HG03280 (cell line): ENCODE data around the gene PHKA2.

Experiments
- ATAC-seq: cut with Tn5 transposase; IDR thresholded peaks from one replicate; pipeline ENCODE4 v1.9.1; 2021; ENCODE audit warnings: mild to moderate bottlenecking, moderate library complexity; ENCODE audit not compliant: unreplicated experiment

Gene PHKA2

DNA sequence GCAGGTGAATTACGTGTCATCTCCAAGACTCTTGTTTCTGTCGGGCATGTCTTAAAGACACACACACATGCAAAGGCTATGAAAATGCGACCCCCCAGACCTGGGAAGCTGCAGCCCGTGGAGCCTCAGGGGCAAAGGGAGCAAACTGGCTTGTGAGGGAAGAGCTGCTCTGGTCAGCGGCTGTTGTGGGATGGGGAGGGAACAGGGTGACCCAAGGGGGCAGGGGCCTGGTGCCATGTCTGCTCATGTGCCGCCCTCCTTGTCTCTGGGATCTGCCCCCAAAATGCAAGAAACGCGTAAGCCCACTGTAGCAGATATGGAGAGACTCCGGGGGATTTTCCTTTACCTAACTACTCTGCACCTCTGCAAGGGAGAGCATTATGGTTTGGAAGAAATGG is 92.4 kb downstream of the PHKA2 start:
- ATAC-seq: no peak

DNA sequence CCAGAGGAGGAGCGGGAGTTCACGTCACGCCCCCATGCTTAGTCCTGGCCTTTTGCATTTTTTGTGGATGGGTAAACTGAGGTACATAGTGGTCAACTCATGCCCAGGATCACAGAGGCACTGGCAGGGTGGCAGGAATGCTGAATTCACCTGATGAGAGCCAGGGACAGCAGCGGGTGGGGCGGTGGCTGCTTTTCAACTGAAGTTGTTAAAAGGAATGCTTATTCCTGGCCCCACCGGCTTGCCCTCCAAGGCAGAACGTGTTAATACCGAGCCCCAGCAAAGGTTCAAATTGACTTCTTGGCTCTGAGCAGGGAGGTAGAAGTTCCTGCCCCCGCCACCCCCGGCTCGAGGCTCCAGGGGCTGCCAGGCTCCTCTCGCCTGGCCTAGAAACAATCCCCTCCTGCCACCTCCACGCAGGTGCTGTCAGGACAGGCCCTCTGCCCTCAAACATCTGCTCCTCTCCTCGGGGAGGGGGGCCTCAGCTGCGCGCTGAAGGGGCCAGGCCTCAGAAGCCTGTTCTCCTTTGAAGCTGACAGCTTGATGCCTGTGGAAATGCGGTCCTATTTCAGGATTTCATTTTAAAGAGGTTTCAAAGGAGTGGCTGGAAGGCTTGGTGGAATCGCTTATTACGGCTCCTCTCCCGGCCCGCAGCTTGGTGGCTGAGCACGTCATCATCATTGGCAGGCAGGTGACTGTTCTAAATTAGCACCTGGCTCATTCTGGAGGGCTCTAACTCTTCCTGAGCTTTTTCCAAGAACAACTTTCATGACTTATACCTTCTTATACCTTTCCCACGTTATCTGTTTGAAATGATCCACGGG is 93.0 kb downstream of the PHKA2 start:
- ATAC-seq: no peak

- no peak for ATAC-seq
These were observed 93.9 kb downstream of the PHKA2 start for GRCh38 chrX:18890049-18890381.

- no peak for ATAC-seq
These were observed 94.4 kb downstream of the PHKA2 start for GRCh38 chrX:18889346-18890048.

GRCh38 chrX:18888281-18888680 is 95.6 kb downstream of the PHKA2 start:
- ATAC-seq: no peak

DNA sequence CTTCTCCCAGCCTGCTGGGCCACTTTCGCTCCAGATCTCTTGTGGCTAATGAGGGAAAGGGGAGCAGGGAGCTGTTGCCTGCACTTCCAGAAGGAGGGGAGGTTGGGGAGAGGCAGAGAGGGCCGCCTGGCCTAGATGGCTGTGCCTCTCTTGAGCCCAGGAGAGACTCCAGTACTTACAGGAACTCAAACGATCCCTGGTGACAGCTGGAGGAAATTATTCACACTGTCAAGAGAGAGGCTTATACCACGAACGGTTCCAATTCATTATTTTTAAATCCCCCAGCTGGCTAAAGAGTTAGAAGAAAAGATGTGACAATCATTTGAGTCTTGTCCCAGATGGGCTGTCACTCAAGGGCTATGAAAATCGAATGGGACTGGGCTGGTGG is 96.1 kb downstream of the PHKA2 start:
- ATAC-seq: no peak

- no peak for ATAC-seq
These were observed 96.6 kb downstream of the PHKA2 start for GRCh38 chrX:18887177-18887824.

- ATAC-seq: peak; percentile 83
These were observed 97.4 kb downstream of the PHKA2 start for GRCh38 chrX:18886344-18887161.

DNA sequence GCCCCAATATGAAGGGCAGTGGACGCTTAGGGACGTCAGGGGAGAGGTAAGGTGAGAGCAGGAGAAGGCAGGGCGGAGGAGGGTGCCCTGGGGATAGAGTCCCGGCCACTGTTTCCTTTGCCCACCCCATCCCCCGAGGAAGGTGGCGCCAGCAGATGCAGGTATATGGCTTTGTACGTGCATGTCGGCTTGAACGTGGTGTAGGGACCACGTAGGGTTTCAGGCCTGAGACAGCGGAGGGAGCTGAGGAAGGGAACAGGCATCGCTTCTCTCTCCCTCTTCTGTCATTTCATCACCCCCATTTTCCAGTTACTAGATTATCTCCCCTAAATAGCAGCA is 97.9 kb downstream of the PHKA2 start:
- ATAC-seq: peak; percentile 34

GRCh38 chrX:18885328-18886004 is 98.4 kb downstream of the PHKA2 start:
- ATAC-seq: peak; percentile 11

DNA sequence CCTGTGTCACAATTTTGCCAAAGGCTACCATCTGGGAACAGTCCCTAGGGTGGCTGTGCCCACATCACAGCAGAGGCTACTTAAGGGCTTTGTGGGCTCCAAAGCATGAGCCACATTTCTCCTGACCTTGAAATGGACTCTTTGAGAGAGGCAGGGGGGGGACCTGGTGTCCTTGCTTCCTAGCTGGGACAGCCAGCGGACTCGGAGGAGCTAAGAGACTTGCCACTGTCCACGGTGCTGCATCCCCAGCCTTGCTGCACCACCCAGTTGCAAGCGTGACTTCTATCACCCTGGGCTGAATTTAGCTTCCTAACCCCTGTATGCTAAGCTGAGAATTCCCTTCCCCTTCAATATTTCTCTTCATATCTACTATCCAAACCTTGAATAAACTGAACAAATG is 99.0 kb downstream of the PHKA2 start:
- ATAC-seq: no peak

DNA sequence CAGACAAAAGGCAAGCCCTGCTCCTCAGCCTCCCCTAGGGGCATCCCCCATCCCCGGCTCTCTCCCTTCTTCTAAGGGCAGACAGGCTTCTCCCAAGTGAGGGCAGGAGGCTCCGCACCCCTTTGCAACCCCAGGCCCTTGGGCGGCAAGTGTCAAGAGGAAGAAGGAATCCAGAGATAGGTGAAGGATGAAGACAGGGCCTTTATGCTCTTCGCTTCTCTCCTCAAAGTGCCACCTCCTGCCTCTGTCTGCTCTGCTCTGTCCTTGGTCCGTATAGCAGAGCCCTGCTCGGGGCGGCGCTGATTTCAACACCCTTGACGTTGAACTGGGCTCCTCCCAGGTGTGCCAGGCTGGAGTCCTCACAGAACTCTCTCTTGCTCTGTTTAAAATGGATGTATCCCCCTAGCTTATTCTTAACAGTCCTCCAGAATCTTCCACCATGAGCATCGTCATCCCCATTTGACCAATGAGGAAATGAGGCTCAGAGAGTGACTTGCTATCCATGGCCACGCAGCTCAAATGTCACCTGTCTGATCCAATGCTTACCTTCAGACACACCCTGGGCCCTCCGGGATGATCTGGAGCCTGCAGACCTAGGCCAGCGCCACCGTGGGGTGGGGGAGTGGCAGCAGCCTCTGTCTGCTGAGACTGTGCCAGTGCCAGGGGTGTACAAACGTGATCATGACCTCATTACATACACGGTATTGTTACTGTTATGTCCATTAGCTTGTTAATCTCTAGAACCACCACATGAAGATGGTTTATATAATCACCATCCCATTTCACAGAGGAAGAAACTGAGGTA is 99.8 kb downstream of the PHKA2 start:
- no peak for ATAC-seq

- no peak for ATAC-seq
These were observed 100.5 kb downstream of the PHKA2 start for GRCh38 chrX:18883234-18883960.

DNA sequence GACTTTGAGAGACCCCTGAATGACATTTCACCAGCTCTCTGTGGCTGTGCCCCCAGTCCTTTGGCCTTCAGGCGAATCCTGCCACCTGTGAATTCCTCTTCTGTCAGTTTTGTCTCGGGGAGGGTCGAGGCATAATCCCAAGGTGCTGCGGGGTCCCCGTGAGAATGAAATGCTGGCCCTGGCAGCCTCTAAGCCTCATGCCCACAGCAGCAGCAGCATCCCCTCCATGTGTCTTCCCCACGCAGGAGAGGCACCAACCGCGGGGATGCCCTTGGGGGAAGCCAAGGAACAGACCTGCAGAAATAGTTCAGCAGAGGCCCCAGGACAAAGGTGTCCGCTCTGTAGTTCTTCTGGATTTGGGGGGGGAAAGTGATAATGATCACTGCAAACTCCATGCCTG is 104.8 kb downstream of the PHKA2 start:
- no peak for ATAC-seq

GRCh38 chrX:18877469-18877868 is 106.4 kb downstream of the PHKA2 start:
- ATAC-seq: no peak

DNA sequence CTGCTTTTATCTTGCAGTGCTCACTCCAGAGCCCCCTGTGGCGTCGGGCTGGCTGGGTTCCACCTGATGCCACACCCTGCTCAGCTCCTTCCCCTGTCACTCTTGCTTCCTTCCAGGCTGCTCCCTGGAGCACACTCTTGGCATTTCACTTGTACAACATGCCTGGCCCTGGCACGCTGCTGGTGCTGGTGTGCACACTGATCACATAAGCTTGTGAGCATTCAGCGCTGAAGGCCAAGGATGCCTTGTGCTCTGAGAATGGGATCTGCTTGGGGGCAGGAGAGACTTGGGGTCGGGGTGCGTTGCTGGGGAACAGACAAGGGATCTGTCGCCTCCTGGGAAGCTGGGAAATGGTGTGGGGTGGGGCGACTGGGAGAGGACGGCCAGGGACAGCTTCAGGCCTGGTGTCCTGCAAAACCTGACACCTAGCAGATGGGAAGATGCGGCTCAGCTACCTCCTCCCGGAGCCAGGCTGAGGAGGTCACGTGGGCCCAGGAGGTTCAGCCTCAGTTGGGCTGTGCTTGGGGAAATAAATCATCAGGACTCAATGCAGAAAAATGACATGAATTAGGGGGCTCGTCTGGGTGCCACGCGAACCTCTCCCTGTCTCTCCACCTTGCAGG is 108.5 kb downstream of the PHKA2 start:
- ATAC-seq: no peak

GRCh38 chrX:18874560-18875255 is 109.2 kb downstream of the PHKA2 start:
- no peak for ATAC-seq

DNA sequence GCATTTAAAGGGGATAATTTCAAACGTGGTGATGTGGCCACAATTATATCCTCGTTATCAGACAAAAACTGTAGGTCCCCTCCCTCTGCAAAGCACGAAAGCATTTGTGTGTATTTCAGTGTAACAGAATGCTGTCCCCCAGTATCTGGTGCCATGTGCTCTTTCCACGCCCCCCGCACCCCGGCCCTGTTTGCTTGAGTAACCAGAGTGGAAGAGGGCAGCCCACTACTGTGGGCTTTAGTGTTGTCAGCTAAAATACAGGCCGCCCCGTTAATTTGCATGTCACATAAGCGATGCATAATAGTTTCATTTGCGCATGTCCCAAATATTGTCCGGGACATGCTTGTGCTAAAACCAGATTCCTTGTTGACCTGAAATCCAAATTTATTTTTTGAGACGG is 110.1 kb downstream of the PHKA2 start:
- no peak for ATAC-seq
